ENCODE measurements around the gene TTC28. TPM values are rescaled to one million over a fixed set of nuclear protein-coding genes. Genes with fewer than 3 reads are reported as not detected.
"Not testable (repeated sequence)": the region's sequence is repeated elsewhere in the genome, so short reads cannot be mapped to it uniquely, and the experiment has no call there.

TTC28 gene
- total RNA-seq, 1 donor from 2014 or later, result 16.4 TPM

- Histone ChIP-seq H3K9me3 (replicated peaks) (peaks cover 6% of the 10 kb centered on the region), H3K4me3 (no peak overlapping the region), H3K36me3 (no peaks in the 10 kb centered on the region), H3K27ac (replicated peaks) (no peak overlapping the region), H3K4me1 (peaks cover 32% of the 10 kb centered on the region), H3K27me3 (ENCODE audit: low read depth) (no peaks in the 10 kb centered on the region)
- TF ChIP-seq CTCF (IDR thresholded peaks at IDR 0.05; ENCODE audit: borderline replicate concordance), result no peak
- DNase-seq, result no peak
- intact Hi-C loops (cut with micrococcal nuclease), result no loop called here
These were observed 473.7 kb downstream of the TTC28 start for GRCh38 chr22:28205926-28206325.

GRCh38 chr22:28204382-28204781 is 475.3 kb downstream of the TTC28 start:
- Histone ChIP-seq H3K9me3 (replicated peaks) (no peaks in the 10 kb centered on the region), H3K4me1 (peaks cover 34% of the 10 kb centered on the region), H3K27ac (replicated peaks) (no peak overlapping the region), H3K27me3 (ENCODE audit: low read depth) (no peaks in the 10 kb centered on the region), H3K36me3 (no peaks in the 10 kb centered on the region), H3K4me3 (no peak overlapping the region)
- DNase-seq, result no peak
- TF ChIP-seq CTCF (IDR thresholded peaks at IDR 0.05; ENCODE audit: borderline replicate concordance), result no peak
- intact Hi-C loops (cut with micrococcal nuclease), result no loop called here

GRCh38 chr22:28203286-28203685 is 476.4 kb downstream of the TTC28 start:
- Histone ChIP-seq H3K4me1 (peaks cover 34% of the 10 kb centered on the region), H3K27me3 (ENCODE audit: low read depth) (no peaks in the 10 kb centered on the region), H3K27ac (replicated peaks) (peak overlapping the region; percentile 36), H3K36me3 (no peaks in the 10 kb centered on the region), H3K9me3 (replicated peaks) (no peaks in the 10 kb centered on the region), H3K4me3 (no peak overlapping the region)
- TF ChIP-seq CTCF (IDR thresholded peaks at IDR 0.05; ENCODE audit: borderline replicate concordance), result no peak
- intact Hi-C loops (cut with micrococcal nuclease), result no loop called here
- DNase-seq, result no peak

- H3K4me1 ChIP-seq, result peaks cover 20% of the 10 kb centered on the region
- H3K27ac ChIP-seq (replicated peaks), result no peak overlapping the region
- no peaks in the 10 kb centered on the region for H3K36me3 ChIP-seq
- no peak overlapping the region for H3K4me3 ChIP-seq
- H3K9me3 ChIP-seq (replicated peaks), result no peaks in the 10 kb centered on the region
- no peak for TF ChIP-seq CTCF (IDR thresholded peaks at IDR 0.05; ENCODE audit: borderline replicate concordance)
- intact Hi-C loops (cut with micrococcal nuclease), result no loop called here
- DNase-seq, result no peak
- H3K27me3 ChIP-seq (ENCODE audit: low read depth), result no peaks in the 10 kb centered on the region
These were observed 480.9 kb downstream of the TTC28 start for GRCh38 chr22:28198692-28199091.

- H3K27ac ChIP-seq (replicated peaks); H3K9me3 ChIP-seq (replicated peaks); intact Hi-C loops (cut with micrococcal nuclease); H3K27me3 ChIP-seq (ENCODE audit: low read depth); H3K4me3 ChIP-seq; H3K4me1 ChIP-seq; H3K36me3 ChIP-seq: not testable (repeated sequence)
- peak; percentile 18 for DNase-seq
These were observed 488.1 kb downstream of the TTC28 start for GRCh38 chr22:28191571-28191970.

GRCh38 chr22:28188178-28188879 is 491.3 kb downstream of the TTC28 start:
- intact Hi-C loops (cut with micrococcal nuclease), result no loop called here
- Histone ChIP-seq H3K9me3 (replicated peaks) (no peaks in the 10 kb centered on the region), H3K27ac (replicated peaks) (no peak overlapping the region), H3K4me1 (peaks cover 18% of the 10 kb centered on the region), H3K27me3 (ENCODE audit: low read depth) (no peaks in the 10 kb centered on the region), H3K4me3 (no peak overlapping the region), H3K36me3 (no peaks in the 10 kb centered on the region)
- TF ChIP-seq CTCF (IDR thresholded peaks at IDR 0.05; ENCODE audit: borderline replicate concordance), result no peak
- no peak for DNase-seq

Data from left ventricle myocardium inferior (tissue), 1 donor.